HG03025 (cell line): Measurements from ENCODE around the gene STPG1.

Experiments used
- ATAC-seq: cut with Tn5 transposase; IDR thresholded peaks from one replicate; pipeline ENCODE4 v1.9.1; 2021; ENCODE audit warnings: mild to moderate bottlenecking, moderate library complexity; ENCODE audit not compliant: unreplicated experiment, low FRiP score

Gene STPG1

DNA sequence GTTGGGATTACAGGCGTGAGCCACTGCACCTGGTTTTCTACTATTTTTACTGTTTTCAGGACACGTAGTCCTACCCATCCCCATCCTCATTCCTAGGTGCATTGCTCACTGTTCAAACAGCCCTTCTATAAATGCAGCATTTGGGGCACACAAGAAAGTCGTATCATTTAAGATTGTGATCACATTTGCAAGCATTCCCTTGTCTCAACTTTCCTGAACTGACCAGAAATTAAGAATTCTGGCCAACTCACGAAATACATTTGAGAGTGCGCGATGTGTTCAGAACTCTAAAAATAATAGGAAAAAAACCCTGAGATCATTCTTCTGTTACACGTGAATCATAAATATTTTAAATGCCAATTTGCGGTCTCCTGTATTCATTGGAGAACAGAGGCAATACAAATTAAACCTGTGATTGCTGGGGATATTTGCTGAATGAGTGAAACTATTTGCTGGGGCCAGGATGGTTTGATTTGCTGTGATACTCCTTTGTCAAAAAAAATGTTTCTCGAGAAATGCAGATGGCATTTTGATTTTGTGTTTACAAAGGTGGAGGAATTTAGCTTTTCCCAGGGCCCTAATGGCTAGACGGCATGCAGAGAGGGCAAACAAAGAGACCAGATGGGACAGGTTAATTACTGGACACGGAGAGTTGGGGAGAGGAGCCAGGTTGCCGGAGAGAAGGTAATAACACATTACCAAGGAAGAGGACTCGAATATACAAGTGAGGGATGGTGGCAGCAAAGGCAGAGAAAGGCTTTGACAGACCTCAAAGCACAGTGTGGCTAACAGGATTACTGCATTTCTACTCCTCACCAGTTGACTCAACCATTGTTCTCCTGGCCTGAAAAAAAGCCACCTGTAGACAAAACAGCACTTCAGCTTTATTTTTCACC, 38.4 kb downstream of the STPG1 start:
- ATAC-seq = no peak

GRCh38 chr1:24373710-24374109, 39.9 kb downstream of the STPG1 start:
- no peak for ATAC-seq

- no peak for ATAC-seq
These were observed 40.5 kb downstream of the STPG1 start for GRCh38 chr1:24373044-24373443.

DNA sequence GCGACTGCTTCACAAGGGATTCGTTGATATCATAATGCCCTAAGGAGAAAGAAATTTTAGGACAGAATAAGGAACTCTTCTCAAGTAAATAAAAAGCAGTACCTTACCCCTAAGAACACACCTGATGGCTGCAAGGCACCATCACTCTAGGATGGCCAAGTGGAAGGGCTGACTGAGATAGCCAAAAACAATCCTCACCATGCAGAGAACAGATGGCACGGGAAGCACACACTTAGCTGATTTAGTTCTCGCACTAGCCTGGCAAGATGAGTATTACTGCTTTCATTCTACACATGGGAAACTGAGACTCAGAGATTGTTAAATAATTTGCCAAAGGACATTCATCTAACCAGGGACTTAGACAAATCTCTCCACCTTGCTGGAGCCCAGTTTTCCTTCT, 43.8 kb downstream of the STPG1 start:
- no peak for ATAC-seq

DNA sequence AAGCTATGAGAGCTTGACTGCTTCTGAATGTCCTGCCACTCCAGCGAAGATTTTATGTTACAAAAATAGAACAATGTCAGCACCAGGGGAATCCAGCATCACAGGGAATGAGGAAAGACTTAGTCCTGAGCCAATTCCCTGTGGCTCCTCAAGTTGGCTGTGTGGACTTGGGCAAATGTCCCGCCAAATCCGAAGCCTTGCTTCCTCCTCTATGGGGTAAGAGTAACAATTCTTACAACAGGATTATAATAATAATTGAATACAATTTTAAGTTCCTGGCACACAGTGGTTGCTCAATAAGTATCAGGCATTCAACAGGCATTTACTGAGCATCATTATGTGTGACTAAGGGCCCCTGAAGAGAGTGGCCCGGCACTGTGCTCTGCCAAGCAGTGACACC, 44.4 kb downstream of the STPG1 start:
- ATAC-seq = no peak

- no peak for ATAC-seq
These were observed 46.9 kb downstream of the STPG1 start for GRCh38 chr1:24366707-24367106.

DNA sequence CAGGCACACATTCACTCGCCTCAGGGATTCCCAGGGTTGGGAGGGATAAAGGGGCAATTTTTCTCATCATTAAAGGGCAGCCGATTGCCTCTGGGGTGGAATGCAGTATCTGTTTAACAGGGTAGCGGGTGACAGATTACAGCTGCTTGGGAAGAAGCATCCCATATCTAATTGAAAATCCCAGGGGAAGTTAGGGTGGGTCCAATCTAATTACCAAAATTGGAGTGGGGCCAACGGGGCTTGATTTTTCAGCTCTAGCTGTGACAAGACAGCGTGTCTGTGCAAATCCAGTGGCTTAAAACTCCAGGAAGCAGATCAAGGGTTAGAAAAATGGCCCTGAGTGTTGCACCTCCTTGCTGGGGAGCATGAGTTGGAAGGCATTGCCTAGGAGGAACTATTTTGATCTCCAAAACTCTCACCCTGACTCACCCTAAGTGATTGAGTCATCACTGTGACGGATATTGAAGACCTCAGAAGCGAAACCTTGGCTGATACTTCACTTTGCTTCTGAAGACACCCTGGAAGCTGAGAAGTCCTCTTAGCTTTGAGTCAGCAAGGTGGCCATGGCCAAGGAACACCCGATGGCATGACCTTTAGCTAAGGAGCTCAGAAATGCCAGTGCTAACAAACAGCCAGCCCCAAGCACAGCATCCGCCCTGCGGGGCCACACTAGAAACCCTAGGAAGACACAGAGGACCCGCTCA, 48.5 kb downstream of the STPG1 start:
- ATAC-seq = no peak

- no peak for ATAC-seq
These were observed 49.0 kb downstream of the STPG1 start for GRCh38 chr1:24364605-24364974.

- no peak for ATAC-seq
These were observed 49.6 kb downstream of the STPG1 start for GRCh38 chr1:24363994-24364393.

DNA sequence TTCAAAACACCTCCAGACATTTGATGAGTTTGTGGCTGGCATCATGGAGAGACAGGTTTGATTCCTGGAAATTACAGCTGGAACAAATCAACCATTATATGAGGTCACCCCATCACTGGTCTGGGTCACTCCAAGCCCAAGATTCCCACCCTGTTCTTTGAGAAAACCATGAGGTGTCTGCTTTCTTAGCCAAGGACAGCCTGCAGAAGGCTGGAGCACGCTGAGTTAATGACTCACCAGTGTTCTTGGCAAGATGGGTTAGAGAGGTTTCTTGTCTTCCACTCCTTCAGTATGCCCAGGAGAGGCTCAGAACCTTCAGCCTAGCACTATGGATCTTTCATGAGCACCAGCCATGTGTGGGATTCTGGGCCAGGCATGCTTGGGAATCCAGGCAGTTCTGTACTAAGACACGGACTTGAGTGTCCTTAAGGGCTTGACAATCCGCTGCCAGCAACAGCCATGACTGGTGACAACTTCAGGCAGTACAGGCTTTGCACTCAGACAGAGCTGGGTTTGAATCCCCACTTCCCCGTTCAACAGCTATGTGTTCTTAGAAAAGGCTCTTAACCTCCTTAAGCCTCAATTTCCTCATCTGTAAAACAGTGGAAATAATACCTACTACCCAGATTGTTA, 50.5 kb downstream of the STPG1 start:
- ATAC-seq = no peak

DNA sequence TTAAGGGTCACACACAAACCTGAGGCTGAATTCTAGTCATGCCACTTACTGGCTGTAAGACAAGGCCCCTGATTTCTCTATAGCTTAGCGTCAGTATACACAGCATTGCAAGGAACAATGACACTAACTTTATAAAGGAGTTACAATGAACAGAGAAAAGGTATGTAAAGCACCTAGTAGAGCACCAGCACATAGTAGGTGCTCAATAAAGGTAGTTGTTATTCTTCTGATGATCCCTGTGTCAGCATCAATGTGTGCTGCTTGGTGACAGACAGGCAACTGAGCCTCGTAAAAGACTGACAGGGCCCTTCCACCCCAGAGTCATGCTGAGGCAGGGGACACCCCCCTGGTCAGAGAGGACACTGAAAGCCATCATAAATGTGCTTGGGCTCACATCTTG, 51.2 kb downstream of the STPG1 start:
- ATAC-seq = no peak

DNA sequence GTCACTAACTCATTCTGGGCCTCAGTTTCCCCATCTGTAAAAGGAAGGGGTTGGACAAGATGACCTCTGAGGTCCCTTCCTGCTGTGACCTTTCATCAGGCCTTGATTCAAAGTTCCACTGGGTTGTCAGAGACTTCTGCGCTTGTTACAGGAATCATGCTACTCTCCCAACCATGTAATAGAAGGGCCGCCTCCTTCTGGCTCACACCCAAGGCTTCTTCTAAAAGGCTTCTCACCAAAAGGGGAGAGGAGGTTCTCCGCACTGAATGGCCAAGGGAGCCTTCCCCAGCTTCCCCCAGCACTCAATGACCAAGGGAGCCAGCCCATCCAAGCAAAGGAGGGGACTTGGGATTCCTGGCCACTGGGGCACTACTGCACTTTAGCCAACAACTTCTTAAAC, 51.8 kb downstream of the STPG1 start:
- no peak for ATAC-seq

DNA sequence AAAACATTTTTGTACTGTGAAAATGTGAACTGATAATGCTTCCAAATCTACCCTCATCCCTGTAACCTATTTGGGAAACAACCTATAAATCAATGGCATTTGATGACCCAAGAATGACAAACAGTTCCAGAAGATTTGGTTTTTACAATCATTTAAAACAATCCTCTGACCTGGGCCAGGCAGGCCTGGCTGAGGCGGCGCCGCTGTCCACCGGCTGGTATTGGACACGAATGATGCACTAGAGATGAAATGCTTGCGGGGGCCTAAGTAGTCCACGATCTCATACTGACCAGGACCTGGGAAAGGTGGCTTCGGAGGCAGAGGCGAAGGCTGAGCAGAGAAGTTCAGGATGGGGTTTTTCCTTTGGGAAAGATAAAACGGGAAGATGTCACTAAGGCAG, 52.9 kb downstream of the STPG1 start:
- ATAC-seq = no peak

GRCh38 chr1:24357038-24357437, 56.5 kb downstream of the STPG1 start:
- ATAC-seq = no peak

- no peak for ATAC-seq
These were observed 58.1 kb downstream of the STPG1 start for GRCh38 chr1:24355466-24355865.

DNA sequence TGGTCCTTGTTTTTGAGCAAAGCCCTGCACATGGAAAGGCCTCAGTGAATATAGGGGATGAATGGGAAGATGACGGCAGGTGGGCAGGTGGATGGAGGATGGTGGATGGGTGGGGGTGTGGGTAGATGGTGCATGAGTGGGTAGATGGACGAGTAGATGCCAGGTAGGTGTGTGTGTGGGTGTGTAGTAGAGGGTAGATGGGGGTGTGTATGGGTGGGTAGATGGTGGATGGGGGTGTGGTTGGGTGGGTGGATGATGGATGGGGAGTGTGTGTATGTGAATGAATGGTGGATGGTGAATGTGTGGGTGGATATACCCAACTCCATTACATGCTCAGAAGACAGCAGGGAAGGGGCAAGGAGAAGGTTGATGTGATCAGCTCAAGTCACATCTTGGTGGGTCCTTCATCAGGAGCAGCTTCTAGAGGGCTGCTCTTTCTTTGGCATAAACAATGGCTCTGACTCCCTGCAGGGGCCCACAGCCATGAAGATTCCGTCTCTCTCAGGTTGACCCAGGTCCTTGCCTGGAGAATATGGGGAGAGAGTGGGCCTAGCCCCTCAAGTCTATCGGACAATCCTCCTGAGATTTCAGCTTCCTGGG, 60.2 kb downstream of the STPG1 start:
- no peak for ATAC-seq

GRCh38 chr1:24351918-24352627, 61.5 kb downstream of the STPG1 start:
- no peak for ATAC-seq

GRCh38 chr1:24351247-24351646, 62.3 kb downstream of the STPG1 start:
- no peak for ATAC-seq

DNA sequence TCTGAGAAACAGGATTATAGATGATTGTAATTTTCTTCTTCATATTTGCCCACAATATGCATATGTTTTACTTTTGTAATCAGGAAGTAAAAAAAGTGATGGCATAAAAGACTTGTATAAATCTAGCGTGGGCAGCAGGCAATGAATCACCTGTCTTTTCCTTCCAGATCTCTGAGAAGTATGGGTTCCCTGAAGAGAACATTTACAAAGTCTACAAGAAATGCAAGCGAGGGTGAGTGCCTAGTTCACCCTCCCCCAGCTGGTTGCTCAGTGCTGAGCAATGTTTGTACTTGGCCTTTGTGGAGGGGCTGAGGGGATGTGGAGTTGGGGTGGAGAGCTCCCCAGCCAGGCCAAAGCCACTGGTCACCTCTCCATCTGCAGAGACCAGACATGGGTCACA, 63.7 kb downstream of the STPG1 start:
- ATAC-seq = no peak

DNA sequence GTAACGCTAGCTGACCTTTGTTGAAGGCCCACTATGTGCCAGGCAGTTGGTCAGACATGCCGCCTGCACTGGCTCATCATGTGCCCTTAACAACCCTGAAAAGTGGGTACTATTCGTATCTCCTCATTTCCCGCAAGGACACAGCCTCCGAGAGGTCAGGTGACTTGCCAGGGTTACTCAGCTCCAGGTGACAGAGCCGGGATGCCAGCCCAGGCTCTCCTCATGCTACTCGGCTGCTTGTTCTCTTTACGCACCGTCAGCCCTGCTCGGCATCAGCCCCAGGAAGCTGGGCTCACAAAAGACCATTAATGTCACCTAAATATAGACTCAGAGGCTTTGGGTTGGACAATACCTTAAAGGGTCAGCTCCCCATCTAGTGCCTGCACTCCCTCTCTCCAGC, 65.4 kb downstream of the STPG1 start:
- ATAC-seq = no peak
